GM19468 (cell line): Measurements from ENCODE around the gene MGAT3.

Experiments used
- ATAC-seq: cut with Tn5 transposase; IDR thresholded peaks from one replicate; pipeline ENCODE4 v1.9.1; 2021; ENCODE audit warnings: mild to moderate bottlenecking, moderate library complexity, moderate number of reproducible peaks; ENCODE audit not compliant: unreplicated experiment; ENCODE audit errors: extremely low read depth

MGAT3 gene

GRCh38 chr22:39427751-39428596 is 28.8 kb upstream of the MGAT3 start:
- ATAC-seq = no peak

DNA sequence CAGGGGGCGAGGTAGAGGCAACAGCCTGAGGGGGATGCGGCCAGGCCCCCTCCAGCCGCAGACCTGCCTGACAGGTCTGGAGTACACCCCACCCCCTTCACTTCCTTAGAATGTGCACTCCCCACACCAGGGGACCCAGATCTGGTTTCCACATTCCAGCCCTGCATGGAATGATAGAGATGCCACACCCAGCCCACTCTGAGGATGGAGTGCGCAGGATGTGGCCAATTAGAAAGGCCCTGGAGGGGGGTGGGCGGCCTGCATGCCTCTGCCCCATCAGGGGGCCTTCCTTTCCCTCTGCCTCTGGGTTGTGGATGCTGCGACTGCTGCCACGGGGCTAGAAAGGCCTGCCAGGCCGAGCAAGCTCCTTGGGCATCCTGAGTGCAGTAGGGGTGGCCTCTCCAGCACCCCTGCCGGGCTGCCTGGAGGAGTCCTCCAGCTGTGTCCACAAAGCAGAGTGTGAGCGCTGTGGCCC is 28.2 kb upstream of the MGAT3 start:
- ATAC-seq = no peak

DNA sequence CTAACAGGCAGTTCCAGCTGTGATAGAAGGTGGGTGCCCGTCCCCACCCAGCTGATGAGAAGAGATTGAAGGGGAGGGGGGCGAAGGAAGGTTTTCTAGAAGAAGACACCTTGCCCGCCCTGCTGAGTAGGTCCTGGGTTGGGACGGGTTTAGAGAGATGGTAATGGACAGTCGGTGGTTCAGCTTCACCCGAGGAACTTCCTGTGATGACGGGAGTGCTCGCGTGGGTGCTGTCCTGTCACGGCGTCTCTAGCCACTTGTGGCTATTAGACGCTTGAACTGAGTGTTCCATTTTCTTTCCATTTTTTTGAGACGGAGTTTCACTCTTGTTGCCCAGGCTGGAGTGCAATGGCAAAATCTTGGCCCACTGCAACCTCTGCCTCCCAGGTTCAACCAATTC is 27.6 kb upstream of the MGAT3 start:
- no peak for ATAC-seq

DNA sequence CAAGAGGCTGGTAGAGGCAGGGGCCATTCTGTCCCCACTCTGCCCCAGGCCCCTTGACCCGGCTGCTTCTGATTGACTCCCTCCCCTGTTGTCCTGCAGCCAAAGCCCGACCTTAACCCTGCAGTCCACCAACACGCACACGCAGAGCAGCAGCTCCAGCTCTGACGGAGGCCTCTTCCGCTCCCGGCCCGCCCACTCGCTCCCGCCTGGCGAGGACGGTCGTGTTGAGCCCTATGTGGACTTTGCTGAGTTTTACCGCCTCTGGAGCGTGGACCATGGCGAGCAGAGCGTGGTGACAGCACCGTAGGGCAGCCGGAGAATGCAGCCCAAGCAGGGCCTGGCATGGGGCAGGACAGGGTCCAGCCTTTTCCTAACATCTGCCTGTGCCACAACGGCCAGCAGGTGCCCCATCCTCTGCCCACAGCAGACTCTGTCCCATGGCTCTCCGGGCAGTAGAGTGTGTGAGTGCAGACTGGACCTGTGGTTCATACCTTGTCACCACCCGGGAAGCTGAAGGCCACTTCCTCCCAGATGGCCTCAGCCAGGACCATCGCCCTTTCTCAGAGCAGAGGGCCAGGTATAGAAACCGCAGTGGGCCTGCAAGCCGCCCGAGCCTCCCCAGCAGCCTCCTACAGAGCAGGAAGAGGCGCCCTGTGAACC is 26.8 kb upstream of the MGAT3 start:
- ATAC-seq = no peak

- ATAC-seq = no peak
Observed at GRCh38 chr22:39430576-39431150, 26.1 kb upstream of the MGAT3 start.

GRCh38 chr22:39431216-39431801 is 25.5 kb upstream of the MGAT3 start:
- no peak for ATAC-seq

DNA sequence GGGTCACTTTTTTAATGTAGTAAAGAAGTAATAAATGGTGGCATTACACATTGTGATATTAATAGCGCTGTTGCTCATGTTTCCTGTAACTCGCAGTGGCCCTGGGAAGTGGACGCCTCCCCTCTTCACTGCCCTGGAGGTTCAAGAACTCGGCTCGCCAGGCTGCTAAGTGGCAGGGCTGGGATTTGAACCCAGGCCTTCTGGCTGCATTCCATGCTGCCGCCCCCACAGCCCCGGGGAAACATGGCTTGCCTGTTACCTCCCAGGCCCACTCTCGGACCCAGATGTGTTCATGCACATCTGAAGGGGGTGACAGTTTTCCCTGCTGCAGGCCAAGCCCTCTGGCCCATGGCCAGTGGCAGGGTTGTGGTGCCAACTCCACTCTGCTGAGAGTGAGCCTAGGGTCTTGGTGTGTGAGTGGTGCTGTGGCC is 25.0 kb upstream of the MGAT3 start:
- ATAC-seq = no peak

GRCh38 chr22:39432361-39432811 is 24.4 kb upstream of the MGAT3 start:
- ATAC-seq = no peak

- ATAC-seq = no peak
Observed at GRCh38 chr22:39433476-39434242, 23.2 kb upstream of the MGAT3 start.

- no peak for ATAC-seq
Observed at GRCh38 chr22:39434243-39434653, 22.6 kb upstream of the MGAT3 start.

- no peak for ATAC-seq
Observed at GRCh38 chr22:39434721-39435120, 22.1 kb upstream of the MGAT3 start.

- no peak for ATAC-seq
Observed at GRCh38 chr22:39435616-39436015, 21.2 kb upstream of the MGAT3 start.

DNA sequence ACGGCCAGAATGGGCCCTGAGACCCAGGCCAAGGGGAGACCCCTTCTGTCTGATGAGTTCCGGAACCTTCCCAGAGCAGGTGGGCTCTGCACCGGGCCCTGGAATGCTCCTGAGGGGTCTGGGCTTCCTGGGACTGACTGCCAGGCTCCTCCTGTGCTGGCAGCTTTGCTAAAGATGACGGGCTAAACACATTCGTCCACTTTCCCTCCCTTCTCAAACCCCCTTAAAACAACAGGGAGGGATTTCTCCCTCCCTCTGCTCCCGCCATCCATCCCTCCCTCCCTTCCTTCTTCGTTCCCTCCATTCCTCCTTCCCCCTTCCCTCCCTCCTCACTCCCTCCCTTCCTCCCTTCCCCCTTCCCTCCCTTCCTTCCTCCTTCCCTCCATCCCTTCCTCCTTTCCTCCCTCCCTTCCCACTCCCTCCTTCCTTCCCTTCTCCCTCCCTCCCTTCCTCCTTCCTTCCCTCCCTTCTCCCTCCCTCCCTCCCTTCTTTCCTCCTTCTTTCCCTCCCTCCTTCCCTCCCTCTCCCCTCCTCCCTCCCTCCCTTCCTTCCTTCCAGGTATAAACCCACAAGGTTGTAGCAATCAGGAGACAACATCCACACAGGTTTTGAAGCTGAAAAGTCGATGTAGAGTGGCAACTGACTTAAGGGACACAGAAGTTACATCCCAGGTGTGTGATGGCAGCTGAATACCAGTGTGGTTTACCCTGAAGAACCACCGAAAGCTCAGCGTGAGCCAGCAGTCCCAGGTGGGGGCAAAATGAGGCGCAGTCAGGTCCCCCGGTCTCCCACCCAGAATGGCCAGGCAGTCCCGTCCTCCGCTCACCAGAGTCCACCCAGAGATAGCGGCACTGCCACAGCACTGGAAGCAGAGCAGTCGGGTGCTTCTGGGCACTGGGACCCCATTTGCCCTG is 18.8 kb upstream of the MGAT3 start:
- no peak for ATAC-seq

DNA sequence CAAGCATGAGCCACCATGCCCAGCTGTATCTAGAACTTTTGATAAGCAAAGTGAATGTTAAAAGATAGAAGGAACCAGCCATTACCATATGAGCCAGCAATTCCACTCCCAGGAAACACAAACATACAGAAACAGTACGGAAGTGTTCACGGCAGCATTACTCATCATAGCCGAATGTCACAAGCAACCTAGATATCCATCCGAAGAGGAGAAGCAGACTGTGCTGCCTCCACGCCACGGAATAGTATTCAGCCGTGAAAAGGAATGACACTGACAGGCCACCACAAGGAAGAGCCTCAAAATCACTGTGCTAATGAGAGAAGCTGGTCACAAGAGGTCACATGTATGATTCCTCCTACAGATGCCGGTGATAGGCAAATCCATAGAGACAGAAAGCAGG is 17.6 kb upstream of the MGAT3 start:
- ATAC-seq = no peak

DNA sequence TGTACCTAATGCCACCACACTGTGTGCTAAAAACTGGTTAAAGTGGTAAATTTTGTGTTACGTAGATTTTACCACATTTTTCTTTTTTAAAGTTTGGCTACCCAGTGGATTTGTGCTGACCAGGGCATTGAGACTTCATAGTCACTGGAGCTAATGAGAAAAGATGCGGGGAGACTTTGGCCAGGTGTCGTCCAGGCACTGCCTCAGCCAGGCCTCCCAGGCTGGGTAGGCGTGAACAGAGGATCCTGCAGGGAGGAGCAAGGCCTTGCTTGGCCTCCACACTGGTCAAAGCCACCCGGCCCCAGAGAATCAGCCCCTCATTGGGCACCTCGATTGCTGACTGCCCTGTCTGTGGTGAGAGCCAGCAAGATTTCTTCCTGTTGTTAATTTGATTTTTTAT is 13.4 kb upstream of the MGAT3 start:
- no peak for ATAC-seq

GRCh38 chr22:39444247-39444800 is 12.5 kb upstream of the MGAT3 start:
- ATAC-seq = no peak

- no peak for ATAC-seq
Observed at GRCh38 chr22:39444937-39445465, 11.8 kb upstream of the MGAT3 start.

DNA sequence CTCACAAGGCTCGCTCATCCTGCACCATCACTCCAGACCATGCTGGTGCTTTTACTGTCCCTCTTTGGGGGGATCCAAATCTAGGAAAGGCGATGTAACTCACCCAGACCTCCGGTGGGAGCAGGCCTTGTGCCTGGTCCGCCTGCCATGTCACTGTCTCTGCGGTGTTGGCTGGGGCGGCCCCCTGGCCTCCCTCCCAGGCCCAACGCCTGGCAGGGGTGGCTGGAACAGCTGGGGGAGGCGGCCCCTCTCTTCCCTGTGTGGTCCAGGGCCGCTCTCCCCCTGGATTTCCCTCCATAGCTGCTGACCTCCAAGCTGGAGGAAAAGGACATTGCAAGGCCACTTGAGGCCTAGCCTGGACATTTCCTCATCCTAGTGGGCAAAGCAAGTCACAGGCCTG is 11.1 kb upstream of the MGAT3 start:
- ATAC-seq = no peak
